Upper lobe of left lung (tissue), 4 donors: ENCODE results near the gene MMP15.

Experiments
- EP300 ChIP-seq, 4 donors: sonication (generic); formaldehyde crosslinking; IDR thresholded peaks; one replicate each; pipeline ENCODE4 v1.5.1; 2017; ENCODE audit warnings: antibody characterized with exemption in 4 of 4, control low read depth in 2 of 4
- POLR2A ChIP-seq, 4 donors: fragments of 450-650 bp; IDR thresholded peaks; one replicate each; pipeline ENCODE4 v1.5.1; 2016 to 2017; ENCODE audit warnings: antibody characterized with exemption in 4 of 4, mild to moderate bottlenecking in 2 of 4
- POLR2AphosphoS5 ChIP-seq, 2 donors: sonication (generic); formaldehyde crosslinking; IDR thresholded peaks; one replicate each; pipeline ENCODE4 v1.5.1; 2017; ENCODE audit warnings: antibody characterized with exemption in 2 of 2
- TF ChIP-seq, protein P1 (sequence below), 6 experiments: fragments of 450-650 bp in 4 of 6; fragments of 200-600 bp in 2 of 6; sonication (generic) in 2 of 6; IDR thresholded peaks; one replicate each; pipeline ENCODE4 v1.5.1; 2016 to 2019; ENCODE audit warnings: antibody characterized with exemption in 6 of 6

GRCh38 chr16:58044266-58045019 is 18.9 kb downstream of the MMP15 start:
- TF ChIP-seq, protein P1, sequence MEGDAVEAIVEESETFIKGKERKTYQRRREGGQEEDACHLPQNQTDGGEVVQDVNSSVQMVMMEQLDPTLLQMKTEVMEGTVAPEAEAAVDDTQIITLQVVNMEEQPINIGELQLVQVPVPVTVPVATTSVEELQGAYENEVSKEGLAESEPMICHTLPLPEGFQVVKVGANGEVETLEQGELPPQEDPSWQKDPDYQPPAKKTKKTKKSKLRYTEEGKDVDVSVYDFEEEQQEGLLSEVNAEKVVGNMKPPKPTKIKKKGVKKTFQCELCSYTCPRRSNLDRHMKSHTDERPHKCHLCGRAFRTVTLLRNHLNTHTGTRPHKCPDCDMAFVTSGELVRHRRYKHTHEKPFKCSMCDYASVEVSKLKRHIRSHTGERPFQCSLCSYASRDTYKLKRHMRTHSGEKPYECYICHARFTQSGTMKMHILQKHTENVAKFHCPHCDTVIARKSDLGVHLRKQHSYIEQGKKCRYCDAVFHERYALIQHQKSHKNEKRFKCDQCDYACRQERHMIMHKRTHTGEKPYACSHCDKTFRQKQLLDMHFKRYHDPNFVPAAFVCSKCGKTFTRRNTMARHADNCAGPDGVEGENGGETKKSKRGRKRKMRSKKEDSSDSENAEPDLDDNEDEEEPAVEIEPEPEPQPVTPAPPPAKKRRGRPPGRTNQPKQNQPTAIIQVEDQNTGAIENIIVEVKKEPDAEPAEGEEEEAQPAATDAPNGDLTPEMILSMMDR (IDR thresholded peaks at IDR 0.05), result no peak
- TF ChIP-seq POLR2A (IDR thresholded peaks at IDR 0.05) (no peak), POLR2AphosphoS5 (IDR thresholded peaks at IDR 0.05) (no peak), EP300 (IDR thresholded peaks at IDR 0.05) (no peak)
